ENCODE measurements around the gene IFT80.

The IFT80 gene

GRCh38 chr3:160400702-160401150, 1.7 kb upstream of the IFT80 start:
- DNase-seq = no peak

- DNase-seq = peak; percentile 85 to 87
Observed at GRCh38 chr3:160400030-160400701, 1.1 kb upstream of the IFT80 start.

- DNase-seq = no peak
Observed at GRCh38 chr3:160398820-160399124, 253 bp downstream of the IFT80 start.

- DNase-seq = no peak
Observed at GRCh38 chr3:160395297-160395696, 3.7 kb downstream of the IFT80 start.

- no peak for DNase-seq
Observed at GRCh38 chr3:160394009-160394392, 5.0 kb downstream of the IFT80 start.

- DNase-seq = no peak
Observed at GRCh38 chr3:160393346-160394008, 5.5 kb downstream of the IFT80 start.

GRCh38 chr3:160392798-160393197, 6.2 kb downstream of the IFT80 start:
- no peak for DNase-seq

GRCh38 chr3:160390565-160391138, 8.4 kb downstream of the IFT80 start:
- no peak for DNase-seq

- no peak for DNase-seq
Observed at GRCh38 chr3:160384639-160385318, 14.2 kb downstream of the IFT80 start.

- peak in 1 of 2 donors; percentile 26 for DNase-seq
Observed at GRCh38 chr3:160381470-160381869, 17.6 kb downstream of the IFT80 start.

GRCh38 chr3:160379628-160380214, 19.3 kb downstream of the IFT80 start:
- no peak for DNase-seq

- DNase-seq = no peak
Observed at GRCh38 chr3:160378331-160379109, 20.5 kb downstream of the IFT80 start.

GRCh38 chr3:160376681-160377080, 22.3 kb downstream of the IFT80 start:
- DNase-seq = no peak

- DNase-seq = no peak
Observed at GRCh38 chr3:160374925-160375324, 24.1 kb downstream of the IFT80 start.

GRCh38 chr3:160374472-160374871, 24.6 kb downstream of the IFT80 start:
- DNase-seq = no peak

- DNase-seq = no peak
Observed at GRCh38 chr3:160373655-160374054, 25.4 kb downstream of the IFT80 start.

GRCh38 chr3:160372780-160373179, 26.2 kb downstream of the IFT80 start:
- no peak for DNase-seq

GRCh38 chr3:160370987-160371857, 27.8 kb downstream of the IFT80 start:
- DNase-seq = no peak

- DNase-seq = no peak
Observed at GRCh38 chr3:160369784-160370183, 29.2 kb downstream of the IFT80 start.

GRCh38 chr3:160368804-160369203, 30.2 kb downstream of the IFT80 start:
- DNase-seq = peak; percentile 21 to 59

GRCh38 chr3:160365869-160366522, 33.0 kb downstream of the IFT80 start:
- DNase-seq = no peak
